ENCODE measurements around the gene PAIP1. TPM values are rescaled to one million over a fixed set of nuclear protein-coding genes. Genes with fewer than 3 reads are reported as not detected.
A peak's percentile ranks its signal among the peaks of the same experiment; 100 is the strongest.
"Not testable (repeated sequence)": the region's sequence is repeated elsewhere in the genome, so short reads cannot be mapped to it uniquely, and the experiment has no call there.

PAIP1 gene
- total RNA-seq, 2 experiments from 2014 or later = 34.0 to 42.9 TPM

GRCh38 chr5:43530648-43531047, 26.2 kb downstream of the PAIP1 start:
- Mint-ChIP-seq H3K9me3 (ENCODE audit: low read depth) (no peaks in the 10 kb centered on the region), H3K27ac (no peak overlapping the region), H3K4me1 (peaks cover 14% of the 10 kb centered on the region), H3K36me3 (peaks cover 52% of the 10 kb centered on the region), H3K4me3 (no peak overlapping the region), H3K27me3 (no peaks in the 10 kb centered on the region)
- CTCF ChIA-PET = no interaction called here
- no peak for ATAC-seq
- DNase-seq = no peak

- ATAC-seq (no peak), DNase-seq (no peak)
- no peaks in the 10 kb centered on the region for H3K9me3 Mint-ChIP-seq (ENCODE audit: low read depth)
- H3K36me3 Mint-ChIP-seq = peaks cover 29% of the 10 kb centered on the region
- CTCF ChIA-PET = no interaction called here
- no peaks in the 10 kb centered on the region for H3K4me1 Mint-ChIP-seq
- H3K27ac Mint-ChIP-seq = no peak overlapping the region
- H3K4me3 Mint-ChIP-seq = no peak overlapping the region
- H3K27me3 Mint-ChIP-seq = no peaks in the 10 kb centered on the region
Observed at GRCh38 chr5:43523662-43524072, 33.2 kb downstream of the PAIP1 start.

DNA sequence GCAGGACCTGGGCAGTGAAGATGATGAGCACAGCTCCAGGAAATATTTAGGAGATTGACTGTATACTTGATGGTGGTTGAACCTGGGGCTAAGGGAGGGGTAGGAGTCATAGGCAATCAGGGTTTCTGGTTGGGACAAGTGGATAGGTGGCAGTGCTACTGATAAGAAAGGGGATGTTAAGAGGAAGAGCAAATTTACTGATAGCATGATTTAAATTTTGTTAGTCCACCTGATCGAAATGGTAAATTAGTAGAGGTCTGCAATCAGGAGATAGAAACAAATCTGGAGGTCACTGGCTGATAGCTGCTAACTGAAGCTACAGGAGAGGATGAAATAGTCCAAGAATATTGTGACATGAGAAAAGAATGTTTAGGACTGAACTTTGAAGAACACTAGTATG, 36.3 kb downstream of the PAIP1 start:
- CTCF ChIA-PET = no interaction called here
- Mint-ChIP-seq H3K36me3 (peaks cover 19% of the 10 kb centered on the region), H3K4me3 (no peak overlapping the region), H3K27ac (no peak overlapping the region), H3K27me3 (no peaks in the 10 kb centered on the region), H3K9me3 (ENCODE audit: low read depth) (no peaks in the 10 kb centered on the region), H3K4me1 (peaks cover 10% of the 10 kb centered on the region)
- ATAC-seq (no peak), DNase-seq (no peak)

DNA sequence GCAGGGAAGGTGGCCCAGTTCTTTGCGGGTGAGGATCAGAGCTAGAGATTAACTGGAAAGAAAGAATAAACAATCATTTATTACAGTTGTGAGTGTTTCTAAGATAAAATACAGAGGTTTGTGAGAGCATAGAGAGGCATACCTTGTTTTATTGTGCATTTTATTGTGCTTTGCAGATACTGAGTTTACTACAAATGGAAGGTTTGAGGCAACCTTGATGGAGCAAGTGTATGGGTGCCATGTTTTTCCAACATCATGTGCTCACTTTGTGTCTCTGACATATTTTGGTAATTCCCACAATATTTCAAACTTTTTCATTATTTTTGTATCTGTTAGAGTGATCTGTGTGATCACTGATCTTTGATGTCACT, 41.2 kb downstream of the PAIP1 start:
- Mint-ChIP-seq H3K4me3 (peak overlapping the region; percentile 92), H3K27ac (peak overlapping the region; percentile 98), H3K4me1 (peaks cover 31% of the 10 kb centered on the region), H3K27me3 (no peaks in the 10 kb centered on the region), H3K9me3 (ENCODE audit: low read depth) (no peaks in the 10 kb centered on the region), H3K36me3 (peaks cover 17% of the 10 kb centered on the region)
- CTCF ChIA-PET = interaction anchor here (0.9 to 4.6 kb wide), 3 partner anchors 26 to 88 kb away, joined by 3 to 25 read pairs (median 4); partner anchors contain the start of genes NNT and TMEM267
- ATAC-seq (no peak), DNase-seq (no peak)

DNA sequence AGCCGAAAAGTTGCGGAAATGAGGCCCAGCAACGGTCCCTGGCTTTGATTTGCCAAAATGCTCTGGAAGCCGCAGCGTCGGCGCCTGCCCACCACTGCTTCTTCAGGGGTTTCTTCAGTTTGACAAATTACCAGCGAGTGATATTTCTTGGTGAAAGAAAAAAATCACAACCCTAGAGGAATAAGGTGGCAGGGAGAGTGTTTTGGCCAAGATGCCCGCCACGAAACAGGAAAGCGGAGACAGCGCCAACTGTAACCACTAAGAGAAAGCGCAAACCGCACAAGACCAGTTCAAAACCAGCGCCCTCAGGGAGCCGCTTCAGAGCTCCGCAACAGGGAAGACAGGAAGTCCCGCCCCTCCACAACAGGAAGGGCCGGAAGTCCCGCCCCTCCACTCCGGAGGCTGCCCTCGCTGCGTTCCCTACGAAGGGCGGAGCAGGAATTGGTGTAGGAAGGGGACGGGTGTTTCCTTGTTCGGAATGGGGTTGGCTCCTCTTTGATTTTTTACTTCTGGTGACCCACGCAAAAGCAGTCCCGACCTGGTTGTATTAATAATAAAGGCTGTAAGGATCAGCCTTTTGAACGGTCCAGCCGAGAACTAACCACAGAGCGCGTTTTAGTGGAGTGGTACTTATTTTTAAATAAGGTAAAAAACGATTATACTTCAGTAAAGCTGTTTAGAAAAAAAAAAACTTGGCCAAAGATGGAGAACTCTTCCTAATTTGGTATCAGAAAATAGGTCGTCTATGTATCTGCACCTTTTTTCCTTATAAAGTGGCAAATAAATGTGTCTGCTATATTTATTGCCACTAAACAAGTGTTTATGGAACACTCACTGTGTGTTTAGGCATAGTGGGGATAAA, 41.8 kb downstream of the PAIP1 start, which contains the start of gene C5orf34:
TSS of gene C5orf34 (minus strand) at position 333 of the 862 bp plus-strand sequence. CDS start 5,809 bp downstream, outside the sequence.
- Mint-ChIP-seq H3K36me3 (peaks cover 17% of the 10 kb centered on the region), H3K4me1 (peaks cover 31% of the 10 kb centered on the region), H3K27ac (peak within 1 kb of the TSS; percentile 98), H3K9me3 (ENCODE audit: low read depth) (no peaks in the 10 kb centered on the region), H3K27me3 (no peaks in the 10 kb centered on the region), H3K4me3 (peak within 1 kb of the TSS; percentile 92)
- ATAC-seq (peak; percentile 99), DNase-seq (peak; percentile 96)
- CTCF ChIA-PET = interaction anchor here (0.9 to 4.6 kb wide), 3 partner anchors 27 to 89 kb away, joined by 3 to 25 read pairs (median 4); partner anchors contain the start of genes NNT and TMEM267

- no peaks in the 10 kb centered on the region for H3K27me3 Mint-ChIP-seq
- H3K9me3 Mint-ChIP-seq (ENCODE audit: low read depth) = no peaks in the 10 kb centered on the region
- peaks cover 17% of the 10 kb centered on the region for H3K36me3 Mint-ChIP-seq
- peak overlapping the region; percentile 98 for H3K27ac Mint-ChIP-seq
- CTCF ChIA-PET = interaction anchor here (1.4 to 4.6 kb wide), 3 partner anchors 28 to 41 kb away, joined by 3 to 25 read pairs (median 4); partner anchors contain the start of gene TMEM267
- H3K4me1 Mint-ChIP-seq = peaks cover 31% of the 10 kb centered on the region
- DNase-seq (no peak), ATAC-seq (peak; percentile 52)
- peak overlapping the region; percentile 92 for H3K4me3 Mint-ChIP-seq
Observed at GRCh38 chr5:43514471-43514815, 42.4 kb downstream of the PAIP1 start.

DNA sequence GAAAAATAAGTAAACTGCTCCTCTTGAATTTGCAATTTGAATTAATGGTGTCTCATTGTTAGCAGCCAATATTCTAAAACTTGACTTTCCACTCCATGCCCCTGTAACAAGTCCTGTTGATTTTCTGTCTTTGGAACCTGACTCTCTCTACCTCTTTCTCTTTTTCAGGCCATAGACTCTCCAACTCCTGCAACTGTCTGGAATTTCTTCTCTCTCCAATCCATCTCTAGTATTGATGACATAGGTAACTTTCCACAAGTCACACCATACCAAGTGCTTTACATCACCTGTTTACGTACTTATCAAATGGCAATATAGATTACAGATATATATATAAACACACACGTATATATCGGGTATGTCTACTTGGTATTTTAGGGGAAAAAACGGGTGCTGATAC, 42.9 kb downstream of the PAIP1 start:
- no peaks in the 10 kb centered on the region for H3K27me3 Mint-ChIP-seq
- H3K4me1 Mint-ChIP-seq = peaks cover 31% of the 10 kb centered on the region
- ATAC-seq = no peak
- DNase-seq = no peak
- no peaks in the 10 kb centered on the region for H3K9me3 Mint-ChIP-seq (ENCODE audit: low read depth)
- peak overlapping the region; percentile 92 for H3K4me3 Mint-ChIP-seq
- H3K36me3 Mint-ChIP-seq = peaks cover 18% of the 10 kb centered on the region
- peak overlapping the region; percentile 98 for H3K27ac Mint-ChIP-seq
- CTCF ChIA-PET = interaction anchor here (1.4 to 4.6 kb wide), 2 partner anchors 29 to 42 kb away, joined by 4 to 25 read pairs; partner anchors contain the start of gene TMEM267

DNA sequence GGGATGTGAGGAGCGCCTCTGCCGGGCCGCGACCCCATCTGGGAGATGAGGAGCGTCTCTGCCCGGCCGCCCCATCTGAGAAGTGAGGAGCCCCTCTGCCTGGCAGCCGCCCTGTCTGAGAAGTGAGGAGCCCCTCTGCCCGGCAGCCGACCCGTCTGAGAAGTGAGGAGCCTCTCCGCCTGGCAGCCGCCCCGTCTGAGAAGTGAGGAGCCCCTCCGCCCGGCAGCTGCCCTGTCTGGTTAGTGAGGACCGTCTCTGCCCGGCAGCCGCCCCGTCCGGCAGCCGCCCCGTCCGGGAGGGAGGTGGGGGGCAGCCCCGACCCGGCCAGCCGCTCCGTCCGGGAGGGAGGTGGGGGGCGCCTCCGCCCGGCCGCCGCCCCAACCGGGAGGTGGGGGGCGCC, 45.8 kb downstream of the PAIP1 start:
- H3K4me3 Mint-ChIP-seq; ATAC-seq; DNase-seq; H3K27ac Mint-ChIP-seq; H3K9me3 Mint-ChIP-seq (ENCODE audit: low read depth); CTCF ChIA-PET; H3K27me3 Mint-ChIP-seq: not testable (repeated sequence)
- H3K4me1 Mint-ChIP-seq = peaks cover 26% of the 10 kb centered on the region
- H3K36me3 Mint-ChIP-seq = peaks cover 23% of the 10 kb centered on the region

DNA sequence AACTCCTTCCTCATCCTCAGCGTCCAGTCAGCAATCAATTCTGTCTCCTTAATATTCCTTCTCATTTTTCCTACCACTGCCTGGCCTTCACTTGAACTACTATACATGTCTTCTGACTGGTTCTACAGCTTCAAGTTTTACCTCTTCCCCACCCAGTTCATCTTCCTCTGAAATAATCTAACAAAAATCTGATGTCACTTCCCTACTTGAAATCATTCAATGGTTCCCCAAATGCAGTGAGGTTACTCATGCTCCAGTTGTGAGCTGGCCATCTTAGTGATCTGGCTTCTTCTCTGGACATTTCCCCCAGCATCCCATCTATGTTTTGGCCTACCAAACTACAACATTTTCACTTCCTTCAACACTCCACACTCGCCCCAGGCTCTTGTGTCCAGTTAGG, 58.3 kb downstream of the PAIP1 start:
- peaks cover 24% of the 10 kb centered on the region for H3K36me3 Mint-ChIP-seq
- H3K9me3 Mint-ChIP-seq (ENCODE audit: low read depth) = no peaks in the 10 kb centered on the region
- H3K4me3 Mint-ChIP-seq = no peak overlapping the region
- peaks cover 8% of the 10 kb centered on the region for H3K4me1 Mint-ChIP-seq
- CTCF ChIA-PET = interaction anchor here (1.2 to 1.3 kb wide), 2 partner anchors 9 to 14 kb away, joined by 3 to 6 read pairs; partner anchors contain the start of gene TMEM267
- H3K27me3 Mint-ChIP-seq = no peaks in the 10 kb centered on the region
- ATAC-seq (no peak), DNase-seq (no peak)
- H3K27ac Mint-ChIP-seq = no peak overlapping the region

GRCh38 chr5:43497311-43498104, 59.4 kb downstream of the PAIP1 start:
- CTCF ChIA-PET = interaction anchor here (0.8 to 1.6 kb wide), 3 partner anchors 13 to 16 kb away, joined by 3 to 9 read pairs (median 6); partner anchors contain the start of gene TMEM267
- DNase-seq = no peak
- Mint-ChIP-seq H3K27ac (peak overlapping the region; percentile 38), H3K9me3 (ENCODE audit: low read depth) (no peaks in the 10 kb centered on the region), H3K36me3 (peaks cover 22% of the 10 kb centered on the region), H3K4me3 (peak overlapping the region; percentile 51), H3K4me1 (peaks cover 8% of the 10 kb centered on the region), H3K27me3 (no peaks in the 10 kb centered on the region)
- peak; percentile 42 for ATAC-seq

- Mint-ChIP-seq H3K27ac (no peak overlapping the region), H3K4me1 (peaks cover 1% of the 10 kb centered on the region), H3K4me3 (no peak overlapping the region), H3K36me3 (peaks cover 14% of the 10 kb centered on the region), H3K9me3 (ENCODE audit: low read depth) (no peaks in the 10 kb centered on the region), H3K27me3 (no peaks in the 10 kb centered on the region)
- DNase-seq = no peak
- CTCF ChIA-PET = no interaction called here
- ATAC-seq = no peak
Observed at GRCh38 chr5:43491326-43491725, 65.6 kb downstream of the PAIP1 start.

GRCh38 chr5:43486353-43486752, 70.5 kb downstream of the PAIP1 start:
- Mint-ChIP-seq H3K27me3 (no peaks in the 10 kb centered on the region), H3K9me3 (ENCODE audit: low read depth) (no peaks in the 10 kb centered on the region), H3K4me3 (no peak overlapping the region), H3K36me3 (peaks cover 15% of the 10 kb centered on the region), H3K4me1 (peaks cover 36% of the 10 kb centered on the region), H3K27ac (peak overlapping the region; percentile 20)
- ATAC-seq = no peak
- CTCF ChIA-PET = interaction anchor here (1.0 to 3.2 kb wide), 5 partner anchors 14 to 365 kb away, joined by 3 to 25 read pairs (median 5); partner anchors contain the start of genes C5orf34 and HMGCS1
- no peak for DNase-seq

DNA sequence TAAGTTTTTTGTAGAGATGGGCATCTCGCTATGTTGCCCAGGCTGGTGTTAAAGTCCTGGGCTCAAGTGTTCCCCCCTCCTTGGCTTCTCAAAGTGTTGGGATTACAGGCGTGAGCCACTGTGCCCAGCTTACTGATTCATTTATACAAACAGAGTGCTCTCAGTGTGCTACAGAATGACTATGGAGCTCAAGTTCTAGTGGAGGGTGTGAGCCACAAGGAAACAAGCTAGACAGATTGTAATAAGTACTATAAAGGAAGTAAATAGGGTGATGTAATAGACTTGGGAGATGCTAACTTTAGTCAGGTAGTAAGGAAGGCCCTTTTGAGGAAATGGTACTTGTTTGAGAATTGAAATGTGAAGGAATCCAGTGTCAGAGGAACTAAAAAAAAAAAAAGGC, 71.5 kb downstream of the PAIP1 start:
- CTCF ChIA-PET = interaction anchor here (0.6 to 3.2 kb wide), 15 partner anchors 11 to 444 kb away, joined by 3 to 25 read pairs (median 4); partner anchors contain the start of genes C5orf34 and HMGCS1
- peaks cover 14% of the 10 kb centered on the region for H3K36me3 Mint-ChIP-seq
- no peaks in the 10 kb centered on the region for H3K27me3 Mint-ChIP-seq
- no peak overlapping the region for H3K4me3 Mint-ChIP-seq
- ATAC-seq (no peak), DNase-seq (no peak)
- H3K4me1 Mint-ChIP-seq = peaks cover 41% of the 10 kb centered on the region
- peak overlapping the region; percentile 100 for H3K27ac Mint-ChIP-seq
- H3K9me3 Mint-ChIP-seq (ENCODE audit: low read depth) = no peaks in the 10 kb centered on the region

Data from activated CD8-positive, alpha-beta memory T cell treated with anti-CD3 and anti-CD28 coated beads, Interleukin-2, amount 10 ng/mL, durations not matched to agents 7 days and 5 days (primary cell).